Measurements from ENCODE around the gene PFKFB3.
"Not testable (repeated sequence)": the region's sequence is repeated elsewhere in the genome, so short reads cannot be mapped to it uniquely, and the experiment has no call there.

The PFKFB3 gene

GRCh38 chr10:6239213-6239991 is 36.7 kb downstream of the PFKFB3 start:
- DNase-seq: peak; percentile 58

DNA sequence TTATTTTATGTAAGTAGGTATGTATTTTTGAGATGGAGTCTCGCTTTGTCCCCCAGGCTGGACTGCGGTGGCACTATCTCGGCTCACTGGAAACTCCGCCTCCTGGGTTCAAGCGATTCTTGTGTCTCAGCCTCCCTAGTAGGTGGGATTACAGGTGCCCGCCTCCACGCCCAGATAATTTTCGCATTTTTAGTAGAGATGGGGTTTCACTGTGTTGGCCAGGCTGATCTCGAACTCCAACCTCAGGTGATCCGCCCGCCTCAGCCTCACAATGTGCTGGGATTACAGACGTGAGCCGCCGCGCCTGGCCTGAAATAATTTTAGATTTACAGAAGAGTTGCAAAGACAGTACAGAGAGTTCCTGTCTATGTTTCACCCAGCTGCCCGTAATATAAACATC is 37.5 kb downstream of the PFKFB3 start:
- no peak for DNase-seq

DNA sequence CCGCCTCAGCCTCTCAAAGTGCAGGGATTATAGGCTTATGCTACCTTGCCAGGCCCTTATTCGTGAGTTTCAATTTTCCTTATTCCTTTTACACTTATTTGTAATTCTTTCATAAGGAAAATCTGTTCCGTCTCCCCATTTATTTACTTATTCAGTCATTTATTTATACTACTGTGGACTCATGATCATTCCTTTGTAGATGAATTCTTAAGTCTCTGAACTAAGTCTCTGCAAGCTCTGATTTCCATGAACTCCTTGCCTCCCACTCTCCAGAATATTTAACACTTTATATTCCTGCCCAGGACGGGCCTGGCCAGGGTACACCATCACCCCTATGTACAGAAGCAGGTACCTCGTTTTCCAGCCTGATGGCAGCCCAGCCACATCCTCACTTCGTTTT is 39.4 kb downstream of the PFKFB3 start:
- DNase-seq: no peak

- DNase-seq: no peak
These were observed 41.8 kb downstream of the PFKFB3 start for GRCh38 chr10:6244510-6244909.

DNA sequence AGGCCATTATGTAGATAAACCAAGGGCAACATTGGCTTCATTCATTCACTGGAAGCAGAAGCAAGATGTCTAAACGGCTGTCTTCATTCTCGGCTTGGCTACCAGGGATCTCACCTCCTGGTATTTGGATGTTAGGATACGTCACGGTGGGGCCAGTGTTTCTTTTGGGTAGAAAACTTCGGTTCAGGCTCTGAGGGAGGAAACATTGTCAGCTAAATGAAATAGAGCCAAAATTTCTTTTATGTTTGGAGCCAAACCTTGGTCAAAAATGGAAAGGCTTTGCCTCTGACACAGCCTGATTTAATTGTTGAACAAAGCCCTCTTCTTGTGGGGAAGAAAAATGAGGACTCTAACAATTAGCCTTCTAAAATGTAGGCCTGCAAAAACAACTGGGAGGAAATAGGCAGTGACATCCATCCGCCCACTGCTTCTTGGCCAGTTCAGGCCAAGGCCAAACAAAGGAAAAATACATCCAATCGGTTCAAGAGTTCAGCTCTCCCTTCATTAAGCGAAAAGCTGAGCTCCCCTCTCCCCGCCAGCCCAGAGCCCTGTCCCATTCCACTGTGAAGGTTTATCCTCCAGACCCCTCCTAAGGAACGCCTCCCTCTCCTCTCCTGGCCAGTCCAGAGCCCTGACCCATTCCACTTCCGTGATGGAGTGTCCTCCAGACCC is 44.4 kb downstream of the PFKFB3 start:
- no peak for DNase-seq

- DNase-seq: not testable (repeated sequence)
These were observed 46.2 kb downstream of the PFKFB3 start for GRCh38 chr10:6248908-6249307.

DNA sequence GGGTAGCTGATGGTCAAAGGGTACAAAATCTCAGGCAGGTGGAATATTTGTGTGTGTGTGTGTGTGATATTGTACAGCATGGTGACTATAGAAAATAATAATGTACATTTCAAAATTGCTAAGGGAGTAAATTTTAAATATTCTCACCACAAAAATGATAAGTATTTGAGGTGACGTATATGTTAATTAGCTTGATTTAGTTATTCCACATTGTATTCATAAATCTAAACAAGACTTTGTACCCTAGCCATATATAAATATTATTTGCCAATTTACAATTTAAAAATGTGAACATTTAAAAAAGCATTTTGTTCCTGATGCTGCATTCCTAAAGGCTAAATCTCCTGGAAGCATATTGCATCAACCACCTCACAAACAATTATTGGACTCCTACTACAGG is 47.0 kb downstream of the PFKFB3 start:
- no peak for DNase-seq

GRCh38 chr10:6250745-6251144 is 48.0 kb downstream of the PFKFB3 start:
- DNase-seq: no peak

DNA sequence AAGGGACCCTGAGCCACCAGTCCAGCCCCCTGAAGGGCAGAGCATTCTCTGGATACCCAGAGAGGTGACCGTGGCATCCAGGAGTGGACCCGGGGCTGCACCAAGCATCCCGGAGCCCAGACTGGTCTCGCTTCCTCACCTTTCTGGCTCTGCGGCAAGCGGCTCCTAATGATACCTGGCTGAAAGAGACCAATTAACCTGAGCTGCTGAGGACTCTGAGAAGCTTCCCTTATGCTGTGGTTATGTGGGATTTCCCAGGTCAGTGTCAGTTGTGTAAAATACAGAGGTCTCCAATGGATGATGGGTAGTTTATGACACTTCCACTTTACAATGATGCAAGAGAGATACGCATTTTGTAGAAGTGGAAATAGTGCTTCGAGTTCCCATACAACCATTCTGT is 51.5 kb downstream of the PFKFB3 start:
- DNase-seq: no peak

DNA sequence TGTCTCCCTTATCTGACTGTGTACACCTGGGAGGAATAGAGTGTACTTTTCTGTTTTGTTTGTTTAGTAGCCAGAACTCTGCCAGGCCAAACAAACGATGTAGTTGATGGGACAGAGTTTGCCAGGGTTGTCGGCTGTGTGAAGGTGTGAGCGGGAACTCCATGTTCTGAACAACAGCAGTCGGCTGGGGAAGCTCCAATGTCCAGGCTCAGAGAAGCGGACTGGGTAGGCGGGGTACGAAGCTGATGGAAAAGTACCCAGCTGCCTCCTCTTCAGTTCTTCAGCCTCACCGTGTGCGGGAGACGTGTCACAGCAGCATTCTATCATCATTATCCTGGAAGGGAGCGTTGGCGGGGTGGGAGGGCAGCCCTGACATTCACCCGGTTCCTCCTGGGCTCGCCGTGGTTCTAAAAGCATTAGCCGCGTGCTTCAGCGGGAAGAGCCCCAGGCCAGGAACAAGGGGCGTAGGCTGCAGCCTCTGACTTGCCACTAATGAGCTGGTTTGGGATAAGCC is 52.9 kb downstream of the PFKFB3 start:
- no peak for DNase-seq

DNA sequence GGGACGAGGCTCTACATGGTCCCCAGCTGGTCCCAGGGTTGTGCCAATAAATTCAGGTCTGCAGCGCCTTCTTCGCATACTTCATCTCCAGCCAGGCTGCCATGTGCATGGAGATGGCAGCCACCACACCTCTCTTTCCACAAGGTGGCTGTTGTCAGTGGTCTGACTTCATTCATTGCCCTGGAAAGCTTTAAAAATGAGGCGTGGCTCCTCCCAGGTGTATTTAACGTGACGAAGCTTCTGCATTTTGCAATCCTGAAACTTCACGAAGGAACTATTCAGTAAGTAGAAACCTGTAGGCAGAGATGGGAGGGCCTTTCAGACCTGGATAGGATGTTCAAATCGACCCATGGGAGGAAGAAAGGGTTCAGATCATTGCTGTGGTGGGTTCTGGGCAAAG is 53.7 kb downstream of the PFKFB3 start:
- DNase-seq: no peak

DNA sequence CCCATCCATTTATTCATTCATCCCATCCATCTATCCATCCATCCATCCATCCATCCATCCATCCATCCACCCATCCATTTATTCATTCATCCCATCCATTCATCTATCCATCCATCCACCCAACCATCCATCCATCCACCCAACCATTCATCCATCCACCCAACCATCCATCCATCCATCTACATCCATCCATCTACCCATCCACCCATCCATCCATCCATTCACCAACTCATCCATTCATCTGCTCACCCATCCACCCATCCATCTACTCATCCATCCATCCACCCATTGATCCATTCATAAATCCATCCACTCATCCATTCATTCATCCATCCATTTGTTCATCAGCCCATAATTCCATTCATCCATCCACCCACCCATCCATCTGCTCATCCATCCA is 56.4 kb downstream of the PFKFB3 start:
- DNase-seq: no peak

GRCh38 chr10:6260843-6261242 is 58.1 kb downstream of the PFKFB3 start:
- DNase-seq: no peak

GRCh38 chr10:6267941-6268340 is 65.2 kb downstream of the PFKFB3 start:
- DNase-seq: no peak

GRCh38 chr10:6269432-6269831 is 66.7 kb downstream of the PFKFB3 start:
- no peak for DNase-seq

- DNase-seq: peak; percentile 50
These were observed 67.5 kb downstream of the PFKFB3 start for GRCh38 chr10:6269953-6270867.

- DNase-seq: no peak
These were observed 68.2 kb downstream of the PFKFB3 start for GRCh38 chr10:6270951-6271350.

- DNase-seq: no peak
These were observed 68.9 kb downstream of the PFKFB3 start for GRCh38 chr10:6271663-6272062.

GRCh38 chr10:6272126-6272525 is 69.4 kb downstream of the PFKFB3 start:
- DNase-seq: no peak

GRCh38 chr10:6273351-6273750 is 70.6 kb downstream of the PFKFB3 start:
- no peak for DNase-seq

DNA sequence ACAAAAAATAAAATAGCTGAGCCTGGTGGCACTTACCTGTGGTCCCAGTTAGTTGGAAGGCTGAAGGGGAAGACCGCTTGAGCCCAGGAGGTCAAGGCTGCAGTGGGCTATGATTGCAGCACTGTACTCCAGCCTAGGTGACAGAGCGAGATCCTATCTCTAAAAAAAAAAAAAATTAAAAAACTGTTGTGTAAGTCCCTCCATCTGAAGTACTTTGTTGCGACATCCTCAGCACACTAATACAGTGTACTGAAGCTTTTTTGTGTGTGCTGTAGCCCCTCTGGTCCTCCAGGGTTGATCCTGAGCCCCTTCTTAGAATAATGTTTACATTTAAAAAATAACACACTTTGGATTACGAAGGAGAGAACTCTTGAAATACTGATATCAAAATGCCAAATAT is 71.3 kb downstream of the PFKFB3 start:
- DNase-seq: no peak

DNA sequence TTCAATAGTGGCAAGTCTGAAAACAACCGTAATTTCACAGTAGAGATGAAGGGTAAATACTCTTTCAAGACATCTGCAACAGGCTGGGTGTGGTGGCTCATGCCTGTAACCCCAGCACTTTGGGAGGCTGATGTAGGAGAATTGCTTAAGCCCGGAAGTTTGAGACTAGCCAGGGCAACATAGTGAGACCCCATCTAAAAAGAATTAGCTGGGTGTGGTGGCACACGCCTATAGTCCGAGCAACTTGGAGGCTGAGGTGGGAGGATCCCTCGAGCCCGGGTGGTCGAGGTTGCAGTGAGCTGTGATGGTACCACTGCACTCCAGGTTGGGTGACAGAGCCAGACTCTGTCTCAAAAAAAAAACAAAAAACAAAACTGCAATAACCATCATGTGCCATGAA is 71.8 kb downstream of the PFKFB3 start:
- DNase-seq: no peak

Data from stimulated activated CD4-positive, alpha-beta T cell treated with anti-CD3 and anti-CD28 coated beads, Interleukin-4, amount 100 ng/mL, for 1 hour (primary cell).